Posterior vena cava (tissue), 2 donors: Measurements from ENCODE around the gene HES3. TPM values are rescaled to one million over a fixed set of nuclear protein-coding genes. Genes with fewer than 3 reads are reported as not detected.
A peak's percentile ranks its signal among the peaks of the same experiment; 100 is the strongest.

Experiments used
- DNase-seq: peaks from one replicate; pipeline ENCODE4 v3.0.0-alpha.2; 2020; ENCODE audit warnings: low spot score
- intact Hi-C, 2 donors: fragments of 100-400 bp; cut with DNase I; formaldehyde crosslinking; loops; one replicate each; pipeline versions ENCODE4 v1.14.1 to v1.14.2; 2022 to 2023
- total RNA-seq, 2 donors: library from RNA; stranded (reverse); fragmentation: NEBNext Ultra II Directional; extraction: Animal tissue kit (Norgen Biotek cat#: 25700); gene quantifications; one replicate each; pipeline ENCODE4 v1.2.1, GENCODE V29; 2021
- donor health status: DM: yes; HTN: yes; CAD: no.
- donor health status: DM: yes; HTN: yes; CAD: no.

The HES3 gene
- total RNA-seq, 2 donors from 2014 or later, result not detected

GRCh38 chr1:6273380-6273891, 29.5 kb downstream of the HES3 start:
- intact Hi-C loops, result no loop called here
- no peak for DNase-seq

GRCh38 chr1:6274102-6274501, 30.1 kb downstream of the HES3 start:
- no peak for DNase-seq
- intact Hi-C loops, result no loop called here

DNA sequence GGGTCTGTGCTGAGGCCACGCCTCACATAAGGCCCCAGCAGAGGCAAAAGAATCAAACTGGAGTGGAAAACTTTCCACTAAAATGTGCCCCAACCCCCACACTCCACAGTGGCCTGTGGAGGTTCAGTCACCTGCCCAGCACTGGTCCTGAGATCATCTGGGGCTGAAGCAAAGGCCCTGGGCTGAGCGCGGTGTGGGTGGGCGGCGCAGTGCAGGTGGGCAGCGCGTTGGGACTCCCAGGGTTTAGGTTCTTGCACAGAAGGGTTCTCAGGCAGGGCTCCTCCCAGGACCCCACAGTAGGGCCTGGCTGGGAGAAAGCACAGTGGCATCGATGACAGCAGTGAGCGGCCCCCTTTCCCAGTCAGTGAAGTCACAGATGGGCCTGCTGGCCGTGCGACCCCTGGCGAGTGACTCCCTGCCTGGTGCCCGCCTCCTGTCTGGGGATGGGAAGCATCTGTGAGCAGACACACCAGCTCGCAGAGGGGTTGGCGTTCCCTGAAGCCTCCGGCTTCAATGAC, 30.7 kb downstream of the HES3 start:
- no peak for DNase-seq
- intact Hi-C loops, result no loop called here

DNA sequence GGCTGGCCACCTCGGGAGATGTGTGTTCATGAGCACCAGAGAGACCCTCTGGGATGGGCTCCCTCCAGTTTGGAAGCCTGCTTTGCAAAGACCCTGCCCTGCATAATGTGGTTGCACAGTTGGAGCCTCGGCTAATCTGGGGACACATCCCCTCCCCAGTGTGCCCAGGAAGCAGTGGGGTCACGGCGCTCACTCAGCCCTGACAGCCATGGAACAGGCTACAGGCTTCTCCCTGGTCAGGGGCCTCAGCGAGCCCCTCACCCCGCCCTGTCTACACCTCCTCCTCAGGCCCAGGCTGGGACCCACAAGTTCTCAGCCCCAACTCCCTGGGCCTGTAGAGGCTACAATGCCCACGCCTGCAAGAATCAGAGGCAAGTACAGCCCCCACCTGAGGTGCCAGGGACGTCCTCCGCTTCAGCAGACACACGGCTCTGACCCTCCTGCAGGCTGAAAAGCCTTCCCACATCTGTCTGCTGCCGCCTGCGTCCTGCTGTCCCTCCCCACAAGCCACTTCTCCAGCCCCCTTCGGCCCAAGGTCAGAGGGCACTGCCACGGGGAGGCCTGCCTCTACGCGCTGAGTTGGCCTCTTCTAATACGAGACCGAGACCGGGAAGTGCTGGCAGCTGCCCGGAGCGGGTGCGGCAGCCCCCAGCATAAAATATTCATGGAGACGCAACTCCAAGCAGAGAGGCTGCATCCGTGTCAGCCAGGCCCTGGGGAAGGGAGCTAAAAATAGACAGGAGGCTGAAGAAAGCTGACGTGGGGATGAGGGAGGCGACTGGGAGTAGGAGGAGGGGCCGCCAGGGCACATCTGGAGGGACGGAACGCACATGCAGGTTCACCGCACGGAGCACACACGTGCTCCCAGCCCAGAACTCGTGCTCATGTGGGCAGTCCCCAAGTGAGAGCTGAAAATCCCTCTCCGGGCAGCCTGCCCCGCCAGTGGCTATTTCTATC, 32.1 kb downstream of the HES3 start:
- intact Hi-C loops, result no loop called here
- peak; percentile 88 for DNase-seq

- intact Hi-C loops, result no loop called here
- no peak for DNase-seq
Measured at GRCh38 chr1:6276811-6277555, 33.0 kb downstream of the HES3 start.

DNA sequence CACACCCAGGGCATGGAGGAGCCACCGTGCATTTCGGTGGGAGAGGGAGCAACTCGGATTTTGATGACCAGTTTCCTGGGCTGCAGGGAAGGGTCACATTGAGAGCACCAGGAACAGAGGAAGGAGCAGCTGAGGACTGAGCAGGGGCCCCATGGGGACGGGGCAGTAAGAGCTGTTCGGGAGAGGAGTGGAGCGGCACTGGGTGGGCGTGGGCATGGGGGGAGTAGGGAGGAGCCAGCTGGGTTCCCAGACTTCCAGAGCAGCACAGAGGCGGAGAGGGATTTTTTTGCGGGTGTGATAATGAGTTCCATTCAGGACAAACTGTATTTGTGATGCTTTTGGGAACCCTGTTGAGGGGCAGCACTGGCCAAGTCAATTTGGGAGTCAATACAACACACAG, 34.3 kb downstream of the HES3 start:
- intact Hi-C loops, result no loop called here
- DNase-seq, result no peak

- no peak for DNase-seq
- intact Hi-C loops, result no loop called here
Measured at GRCh38 chr1:6279066-6279465, 35.1 kb downstream of the HES3 start.

DNA sequence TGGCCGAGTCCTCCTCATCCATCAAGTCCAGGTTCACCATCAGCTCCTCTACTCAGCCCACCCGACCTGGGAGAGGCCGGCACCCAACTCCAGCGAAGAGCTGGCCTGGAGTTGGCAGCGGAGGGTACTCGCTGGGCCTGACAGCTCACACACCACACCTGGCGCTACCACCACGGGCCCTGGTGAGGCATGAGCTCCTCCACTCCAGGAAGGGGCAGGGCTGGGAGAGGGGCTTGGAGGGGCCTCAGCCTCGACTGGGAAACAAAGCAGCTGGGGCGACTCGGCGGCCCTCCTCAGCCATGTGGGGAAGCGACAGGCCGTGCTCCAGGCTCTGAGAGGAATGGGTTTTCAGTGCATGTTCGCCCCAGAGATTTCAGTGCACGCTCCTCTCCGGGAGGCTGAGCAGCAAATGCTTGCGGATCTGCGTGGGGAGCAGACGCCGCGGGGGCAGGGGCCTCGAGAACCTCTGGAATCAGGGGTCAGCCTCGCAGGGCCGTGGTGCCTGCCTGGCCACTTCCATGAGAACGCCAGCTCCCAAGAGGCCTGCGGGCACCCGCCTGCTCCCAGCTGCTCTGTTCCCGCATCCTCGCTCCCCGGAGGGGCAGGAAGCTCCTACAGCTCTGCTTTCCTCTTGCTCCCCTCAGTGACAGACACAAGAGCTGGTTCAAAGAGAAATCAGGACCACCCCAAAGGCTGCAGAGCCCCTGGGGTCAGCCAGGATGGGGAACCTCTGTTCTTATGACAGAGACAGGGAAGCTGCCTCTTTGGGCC, 35.8 kb downstream of the HES3 start:
- intact Hi-C loops, result no loop called here
- peak; percentile 76 for DNase-seq

GRCh38 chr1:6280761-6281451, 36.9 kb downstream of the HES3 start:
- intact Hi-C loops, result no loop called here
- no peak for DNase-seq

DNA sequence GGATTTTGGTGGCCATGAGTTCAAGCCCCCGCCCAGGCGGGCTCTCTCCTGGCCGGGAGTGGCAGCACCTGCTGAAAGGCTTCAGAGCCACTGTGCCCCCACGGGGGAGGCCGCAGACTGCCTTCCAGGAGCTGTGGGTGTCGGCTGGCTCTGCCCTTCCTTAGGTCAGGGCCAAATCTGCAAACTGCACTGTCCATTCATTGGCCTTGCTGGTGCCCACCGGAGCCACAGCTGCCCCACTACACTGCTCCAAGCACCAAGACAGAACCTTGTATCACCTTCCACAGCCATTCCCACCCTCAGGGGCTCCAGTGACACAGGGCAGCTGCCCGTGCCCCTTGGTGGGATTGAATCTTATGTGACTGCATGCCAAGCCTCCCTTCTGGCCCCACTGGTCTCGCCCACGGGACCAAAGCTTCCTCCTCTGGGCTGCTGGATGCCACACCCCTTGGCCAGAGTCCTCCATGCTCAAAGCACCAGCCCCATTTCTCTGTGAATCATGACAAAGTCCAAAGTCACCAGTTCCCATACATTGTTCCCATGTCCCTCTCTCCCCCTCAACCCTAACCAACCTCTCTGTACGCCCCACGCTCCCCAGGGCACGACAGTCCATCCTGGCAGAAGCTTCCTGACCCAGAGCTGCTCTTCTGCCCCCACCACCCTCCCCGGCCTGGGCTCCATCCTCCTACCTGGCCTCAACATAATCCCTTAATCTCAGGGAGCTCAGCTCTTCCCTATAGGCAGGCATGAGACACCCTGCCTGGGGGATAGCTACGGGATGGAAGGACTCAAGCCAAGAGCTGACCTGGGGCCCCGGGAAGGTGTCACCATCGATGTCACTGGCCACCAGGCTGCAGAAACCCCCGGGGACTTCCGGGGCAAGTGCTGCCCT, 37.8 kb downstream of the HES3 start:
- no peak for DNase-seq
- intact Hi-C loops, result no loop called here

DNA sequence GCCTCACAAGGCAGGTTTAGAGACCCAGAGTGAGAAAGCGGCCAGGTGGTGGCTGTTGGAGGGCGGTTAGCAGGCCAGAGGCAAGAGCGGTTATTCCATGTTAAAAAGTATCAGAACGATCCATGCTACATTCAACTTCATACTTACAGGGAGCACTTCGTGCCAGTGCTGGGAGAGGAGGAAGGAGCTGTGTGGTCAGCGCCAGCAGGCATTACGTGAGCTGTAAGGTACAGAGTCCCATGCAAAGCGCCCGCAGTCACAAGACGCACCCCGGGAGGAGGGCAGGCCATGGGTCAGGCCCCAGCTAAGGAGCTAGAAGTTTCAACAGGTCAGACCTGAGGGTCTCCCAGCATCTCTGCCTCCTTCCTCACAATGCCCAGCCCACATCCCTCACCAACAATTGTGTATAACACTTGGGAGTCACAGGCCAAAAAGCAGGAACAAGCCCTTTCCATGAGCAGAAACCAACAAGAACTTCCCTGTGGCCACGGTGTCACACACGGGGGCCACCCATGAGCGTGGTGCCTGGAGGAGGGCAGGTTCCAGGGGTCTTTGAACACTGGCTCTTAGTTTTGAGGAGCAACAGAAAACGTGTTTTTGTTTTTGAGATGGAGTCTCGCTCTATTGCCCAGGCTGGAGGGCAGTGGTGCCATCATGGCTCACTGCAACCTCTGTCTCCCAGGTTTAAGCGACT, 38.7 kb downstream of the HES3 start:
- DNase-seq, result no peak
- intact Hi-C loops, result no loop called here

DNA sequence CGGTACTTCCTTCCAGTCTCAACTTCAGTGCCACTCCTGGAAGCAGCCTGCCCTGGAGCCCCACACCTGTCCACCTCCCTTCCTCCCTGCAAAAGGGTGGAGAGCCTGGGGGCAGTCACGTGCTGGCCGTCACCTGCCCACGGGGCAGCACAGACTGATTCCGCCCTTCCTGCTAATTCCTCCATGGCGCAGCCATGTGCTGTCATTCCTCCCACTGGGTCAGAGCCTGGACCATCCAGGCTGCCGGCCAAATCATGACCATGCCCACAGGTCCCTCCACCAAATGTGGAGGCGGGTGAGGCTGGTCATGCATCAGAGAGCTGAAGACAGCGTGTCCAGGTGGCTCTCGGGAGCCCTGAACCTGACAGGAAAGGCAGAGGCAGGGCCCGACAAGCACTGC, 41.4 kb downstream of the HES3 start:
- intact Hi-C loops, result no loop called here
- no peak for DNase-seq

GRCh38 chr1:6286266-6286665, 42.3 kb downstream of the HES3 start:
- no peak for DNase-seq
- intact Hi-C loops, result no loop called here

DNA sequence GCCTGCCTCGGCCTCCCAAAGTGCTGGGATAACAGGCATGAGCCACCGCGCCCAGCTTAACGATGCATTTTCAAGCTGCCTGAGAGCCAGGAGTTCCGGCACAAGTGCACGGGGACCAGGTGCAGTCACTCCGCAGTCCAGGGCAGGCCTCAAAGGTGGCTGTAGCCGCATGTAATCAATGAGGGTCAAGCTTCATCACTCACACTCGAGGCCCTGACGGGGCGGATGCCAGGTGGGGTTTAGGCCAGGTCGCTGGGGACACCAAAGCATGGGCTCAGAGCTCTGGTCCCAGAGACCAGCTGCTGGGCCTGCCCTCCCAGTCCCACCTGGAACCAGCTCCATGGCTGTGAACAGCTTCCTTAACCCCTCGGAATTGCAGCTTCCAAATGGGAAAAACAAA, 43.0 kb downstream of the HES3 start:
- intact Hi-C loops, result no loop called here
- no peak for DNase-seq

GRCh38 chr1:6287431-6287886, 43.5 kb downstream of the HES3 start:
- peak; percentile 83 for DNase-seq
- intact Hi-C loops, result no loop called here

GRCh38 chr1:6288026-6288425, 44.0 kb downstream of the HES3 start:
- intact Hi-C loops, result no loop called here
- DNase-seq, result peak; percentile 71

DNA sequence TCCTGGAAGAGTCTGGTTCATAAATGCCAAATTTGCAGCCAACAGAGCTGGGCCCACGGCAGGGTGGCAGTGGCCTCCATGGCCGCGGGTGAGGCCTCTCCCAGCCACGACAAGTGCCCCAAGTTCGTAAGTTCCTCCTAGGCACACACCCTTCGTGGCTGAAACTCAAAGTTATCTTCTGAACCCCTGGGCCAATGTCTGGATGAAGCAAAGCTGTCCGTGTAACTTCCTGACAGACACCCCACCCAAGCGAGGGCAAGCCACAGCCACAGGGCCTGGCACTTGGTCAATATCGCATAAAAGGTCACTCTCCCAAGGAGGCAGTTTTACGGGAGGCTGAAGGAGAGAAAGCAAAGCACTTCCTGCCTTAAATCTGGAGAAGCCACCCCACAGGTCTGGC, 44.7 kb downstream of the HES3 start:
- intact Hi-C loops, result no loop called here
- DNase-seq, result peak; percentile 79
